IPS-18c (cell line): ENCODE results near the gene CXXC4.

Source experiments
- H3K4me3 ChIP-seq: 2 replicates; pipeline ENCODE4 v1.7.0; 2013; ENCODE audit warnings: low read depth, mild to moderate bottlenecking, low read length, moderate library complexity; ENCODE audit not compliant: insufficient read depth
- H3K9me3 ChIP-seq: one replicate; pipeline ENCODE4 v1.6.1; 2013; ENCODE audit warnings: mild to moderate bottlenecking, low read length, moderate library complexity; ENCODE audit not compliant: control insufficient read depth, insufficient read depth

Gene CXXC4

DNA sequence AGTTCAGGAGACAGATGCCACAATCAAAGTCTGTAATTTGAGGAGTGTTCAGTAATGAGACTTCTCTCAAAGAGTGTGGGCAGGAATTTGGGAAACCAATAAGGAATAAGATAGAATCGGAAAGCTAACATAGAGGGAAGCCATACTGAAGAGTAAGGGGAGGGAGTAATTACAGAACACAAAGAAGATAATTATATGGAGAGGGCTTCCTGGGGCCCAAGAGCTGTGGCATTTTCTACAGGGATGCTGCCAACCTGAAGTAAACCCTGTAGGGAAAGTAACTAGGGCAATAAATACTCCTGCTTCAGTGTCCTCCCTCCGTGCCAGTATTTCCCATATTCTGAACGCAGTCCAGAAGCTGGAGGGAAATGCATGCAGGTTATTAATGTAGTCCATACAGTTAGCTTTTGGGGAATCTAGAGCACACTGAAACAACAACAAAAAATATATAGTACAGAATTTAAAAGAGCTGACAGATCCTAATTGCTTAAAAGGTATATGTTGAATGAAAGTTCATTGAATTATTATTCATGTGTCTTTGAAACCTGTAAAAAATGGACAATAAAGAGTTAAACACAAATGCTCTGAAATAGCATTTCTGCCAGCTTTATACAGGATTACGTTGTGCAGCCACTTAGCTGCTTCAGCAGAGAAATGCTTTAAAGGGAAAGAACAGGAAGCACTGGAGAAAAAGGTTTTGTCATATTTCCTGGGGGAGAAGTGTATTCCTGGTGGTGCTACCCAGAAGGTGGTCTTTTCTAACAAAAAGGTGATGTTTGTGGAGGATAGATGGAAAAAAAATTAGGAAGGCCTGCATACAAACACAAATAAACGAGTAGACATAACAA, 48.0 kb downstream of the CXXC4 start:
- H3K4me3 ChIP-seq: no peak overlapping the region
- H3K9me3 ChIP-seq: no peaks in the 10 kb centered on the region

DNA sequence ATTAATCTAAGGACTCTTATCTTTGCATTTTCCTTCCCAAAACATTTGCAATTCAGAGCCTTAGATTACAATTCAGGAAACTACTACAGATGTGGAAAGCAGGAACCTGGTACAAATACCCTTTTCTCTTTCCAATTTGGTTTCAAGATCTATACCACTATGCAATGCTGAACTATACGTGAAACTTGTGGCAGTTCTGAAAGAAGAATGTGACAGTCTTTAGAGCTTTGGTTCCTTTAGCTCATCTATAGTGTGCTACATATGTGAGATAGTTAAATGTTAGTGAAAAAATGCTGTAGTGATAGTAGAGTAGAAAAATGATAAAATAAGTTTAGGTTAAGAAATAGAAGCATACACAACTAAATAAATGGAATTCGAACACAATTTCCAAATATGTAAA, 50.0 kb downstream of the CXXC4 start:
- Histone ChIP-seq H3K9me3 (no peaks in the 10 kb centered on the region), H3K4me3 (no peak overlapping the region)

DNA sequence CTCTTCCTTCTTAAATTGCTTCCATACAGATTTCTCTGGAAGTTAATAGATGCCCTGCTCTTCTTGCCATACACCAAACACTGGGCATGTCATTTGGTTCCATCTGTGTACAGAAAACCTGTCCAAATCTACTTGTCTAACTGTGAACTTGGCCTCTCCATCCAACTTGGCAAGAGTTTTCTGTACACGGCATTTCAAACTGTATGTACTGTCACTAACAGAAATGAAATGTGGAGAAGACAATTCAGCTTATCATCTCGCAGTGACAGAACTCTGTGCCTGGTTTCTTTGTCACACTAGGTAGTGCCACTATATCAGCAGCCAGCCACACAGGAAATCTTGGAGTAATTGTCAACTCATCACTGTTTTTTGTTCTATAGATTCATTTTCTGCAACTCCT, 58.2 kb downstream of the CXXC4 start:
- Histone ChIP-seq H3K4me3 (no peak overlapping the region), H3K9me3 (no peaks in the 10 kb centered on the region)

DNA sequence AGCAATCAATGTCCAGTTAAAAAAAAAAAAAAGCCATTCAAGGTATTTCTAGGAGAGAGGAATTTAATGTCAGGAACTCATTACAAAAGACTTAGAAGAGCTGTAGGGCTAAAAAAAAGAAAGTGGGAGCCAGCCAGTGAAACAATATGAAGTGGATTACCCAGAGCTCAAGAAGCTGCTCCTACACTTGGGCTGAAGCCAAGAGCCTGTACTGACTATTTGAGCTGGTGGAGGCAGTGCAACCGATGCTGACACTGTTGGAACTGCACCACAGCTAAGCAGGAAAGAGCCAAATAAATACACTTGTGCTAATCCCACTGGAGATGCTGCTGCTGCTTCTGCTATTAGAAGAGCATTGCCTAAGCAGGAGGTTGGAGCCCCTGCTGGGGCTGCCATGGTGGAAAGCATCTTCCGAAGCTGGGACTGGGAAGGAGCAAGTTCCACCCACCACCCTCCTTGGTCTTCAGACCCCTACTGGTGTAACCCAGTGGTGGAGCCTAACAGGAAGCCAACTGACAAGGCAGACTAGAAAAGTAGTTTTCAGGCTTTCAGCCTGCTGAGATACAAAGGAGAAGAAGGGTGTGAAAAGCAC, 65.4 kb downstream of the CXXC4 start:
- peaks cover 3% of the 10 kb centered on the region for H3K9me3 ChIP-seq
- no peak overlapping the region for H3K4me3 ChIP-seq

DNA sequence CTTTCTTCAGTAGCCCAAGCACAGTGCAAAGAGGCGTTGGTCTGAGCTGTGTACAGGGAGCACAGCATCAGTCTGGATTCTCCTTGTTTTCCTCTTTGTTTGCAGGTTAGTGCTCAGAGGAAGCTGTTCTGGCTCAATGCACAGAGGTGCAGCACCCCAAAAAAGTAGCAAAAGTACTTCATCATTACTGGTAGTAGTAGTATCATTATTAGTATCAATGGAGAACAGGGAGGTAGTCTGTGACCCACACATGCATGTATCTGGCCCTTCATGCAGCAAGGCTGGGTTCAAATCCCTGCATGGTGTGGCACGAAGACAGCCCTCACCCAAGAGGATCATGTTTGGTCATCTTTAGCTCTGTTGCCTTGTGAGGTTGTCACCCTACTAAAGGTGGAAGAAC, 68.7 kb downstream of the CXXC4 start:
- Histone ChIP-seq H3K9me3 (peaks cover 3% of the 10 kb centered on the region), H3K4me3 (no peak overlapping the region)

DNA sequence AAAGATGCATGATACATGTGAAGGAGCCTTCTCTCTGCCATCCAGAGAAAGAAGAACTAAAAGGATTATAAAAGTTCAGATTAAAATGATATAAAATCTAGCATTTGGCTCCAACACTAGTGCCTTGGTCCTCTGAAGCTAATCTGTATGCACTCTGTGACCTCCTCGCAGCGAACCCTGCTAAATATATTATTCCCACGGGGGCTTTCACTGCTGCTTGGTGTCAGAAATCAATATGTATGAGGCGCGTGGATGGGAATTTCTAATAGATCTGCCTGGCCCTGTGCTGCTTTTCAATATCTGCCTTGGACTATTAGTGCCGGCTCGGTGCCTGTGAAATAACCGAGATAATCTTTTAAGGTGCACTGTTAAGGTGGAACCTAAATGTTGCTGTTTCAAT, 69.7 kb downstream of the CXXC4 start:
- H3K9me3 ChIP-seq: peaks cover 3% of the 10 kb centered on the region
- no peak overlapping the region for H3K4me3 ChIP-seq

DNA sequence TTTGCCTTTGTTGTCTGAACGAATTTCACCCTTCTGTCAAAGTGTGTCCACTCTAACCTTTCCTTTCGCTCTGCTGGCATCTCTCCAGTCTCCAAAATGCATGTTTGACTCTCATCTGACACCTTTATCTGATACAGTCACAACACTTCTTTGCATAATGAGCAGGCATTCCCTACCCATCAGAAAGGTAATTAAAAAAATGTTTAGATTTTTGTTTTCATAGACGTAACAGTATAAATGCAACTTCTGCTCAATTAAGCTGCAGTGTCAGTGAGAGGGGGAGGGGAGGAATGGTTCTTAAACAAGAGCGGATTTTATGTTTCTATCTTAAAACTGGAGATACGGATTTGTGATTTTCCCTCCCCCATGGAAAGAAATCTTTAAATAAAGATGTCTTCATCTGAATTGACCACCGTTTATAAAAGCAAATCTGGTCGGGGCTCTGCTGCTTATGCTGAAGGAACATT, 70.2 kb downstream of the CXXC4 start:
- peaks cover 3% of the 10 kb centered on the region for H3K9me3 ChIP-seq
- no peak overlapping the region for H3K4me3 ChIP-seq

DNA sequence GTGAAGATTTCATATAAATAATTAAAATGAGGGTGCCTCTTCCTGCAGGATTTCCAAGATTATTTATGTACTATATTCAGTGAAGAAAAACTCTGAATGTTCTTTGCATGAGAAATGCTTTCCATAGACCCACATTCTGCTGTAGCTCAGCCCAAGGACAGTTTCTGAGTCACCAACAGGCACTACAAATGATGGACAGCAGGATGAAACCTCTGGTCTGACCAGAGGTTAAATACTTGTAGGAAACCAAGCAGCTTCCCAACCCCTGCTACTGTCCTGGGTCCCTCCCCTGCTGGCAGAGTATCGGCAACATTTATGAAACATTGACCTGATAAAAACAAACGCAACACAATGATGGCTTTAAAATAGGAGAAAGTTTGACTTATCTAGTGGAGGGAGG, 73.1 kb downstream of the CXXC4 start:
- H3K4me3 ChIP-seq: no peak overlapping the region
- no peaks in the 10 kb centered on the region for H3K9me3 ChIP-seq

DNA sequence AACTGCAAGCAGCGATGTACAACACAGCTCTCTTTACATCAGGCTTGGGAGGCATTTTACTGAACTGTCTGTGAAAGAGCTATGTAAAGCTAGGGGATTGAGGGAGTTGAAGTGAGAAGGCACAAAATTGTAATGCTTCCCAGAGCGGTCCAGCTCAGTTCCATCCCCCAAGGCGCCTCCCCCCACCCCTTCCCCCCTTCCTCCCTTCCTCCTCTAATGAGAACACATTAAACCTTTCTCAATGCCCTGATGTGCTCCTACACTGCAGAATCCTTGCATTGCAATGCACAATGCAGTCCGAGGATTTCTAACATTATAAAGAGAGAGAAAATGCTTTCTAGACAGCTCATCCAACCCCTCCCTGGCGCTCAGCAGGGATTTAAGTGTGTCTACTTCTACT, 73.9 kb downstream of the CXXC4 start:
- H3K4me3 ChIP-seq: no peak overlapping the region

More for the DNA sequence above, 73.9 kb downstream of the CXXC4 start:
- no peaks in the 10 kb centered on the region for H3K9me3 ChIP-seq
